Measurements from ENCODE around the gene RNF123.
"Not testable (repeated sequence)": the region's sequence is repeated elsewhere in the genome, so short reads cannot be mapped to it uniquely, and the experiment has no call there.

RNF123 gene

GRCh38 chr3:49721896-49722781 lies 32.8 kb downstream of the RNF123 start:
- no peak for DNase-seq

DNA sequence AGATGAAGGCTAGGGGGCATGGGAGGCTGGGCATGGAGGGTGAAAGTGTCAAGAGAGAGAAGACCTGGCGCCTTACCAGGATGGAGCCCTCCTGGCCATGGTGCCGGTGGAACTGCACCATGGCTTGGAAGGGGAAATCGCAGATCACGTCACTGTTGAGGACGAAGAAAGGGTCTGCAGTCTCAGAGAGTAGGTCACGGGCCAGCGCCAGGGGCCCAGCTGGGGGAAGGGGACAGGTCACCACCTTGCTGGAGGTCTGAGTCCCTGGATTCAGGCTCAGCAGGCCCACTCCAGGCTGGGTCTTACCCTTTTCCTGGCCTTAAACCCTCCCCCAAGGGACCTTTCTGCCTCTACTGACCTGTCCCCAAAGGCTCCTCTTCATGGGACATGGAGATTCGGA lies 33.5 kb downstream of the RNF123 start:
- no peak for DNase-seq

GRCh38 chr3:49723296-49723627 lies 33.9 kb downstream of the RNF123 start:
- DNase-seq, result no peak

GRCh38 chr3:49723628-49724551 lies 34.5 kb downstream of the RNF123 start, which contains the start of gene GMPPB:
Gene GMPPB (minus strand): TSS chr3:49723951. CDS start chr3:49723726, 225 bp downstream.
- peak; percentile 85 for DNase-seq

DNA sequence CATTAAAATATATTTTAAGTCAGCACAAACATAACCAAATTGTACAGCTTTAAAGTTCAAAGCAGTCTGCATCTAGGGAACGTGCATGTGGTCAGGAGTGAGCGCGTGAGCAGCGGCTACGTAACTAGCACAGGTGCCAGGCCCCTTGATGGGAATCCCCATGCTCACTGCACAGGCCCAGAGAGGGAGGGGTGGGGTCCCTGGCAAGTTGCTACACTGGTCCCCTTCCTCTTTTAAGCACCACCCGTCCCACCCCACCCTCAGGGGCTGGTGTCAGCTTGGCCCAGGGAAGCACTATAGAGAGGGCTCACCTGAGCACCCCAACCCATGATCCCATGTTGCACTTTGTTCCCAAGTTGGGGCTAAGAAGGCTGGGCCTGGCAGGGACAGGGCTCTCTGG lies 35.2 kb downstream of the RNF123 start:
- no peak for DNase-seq

DNA sequence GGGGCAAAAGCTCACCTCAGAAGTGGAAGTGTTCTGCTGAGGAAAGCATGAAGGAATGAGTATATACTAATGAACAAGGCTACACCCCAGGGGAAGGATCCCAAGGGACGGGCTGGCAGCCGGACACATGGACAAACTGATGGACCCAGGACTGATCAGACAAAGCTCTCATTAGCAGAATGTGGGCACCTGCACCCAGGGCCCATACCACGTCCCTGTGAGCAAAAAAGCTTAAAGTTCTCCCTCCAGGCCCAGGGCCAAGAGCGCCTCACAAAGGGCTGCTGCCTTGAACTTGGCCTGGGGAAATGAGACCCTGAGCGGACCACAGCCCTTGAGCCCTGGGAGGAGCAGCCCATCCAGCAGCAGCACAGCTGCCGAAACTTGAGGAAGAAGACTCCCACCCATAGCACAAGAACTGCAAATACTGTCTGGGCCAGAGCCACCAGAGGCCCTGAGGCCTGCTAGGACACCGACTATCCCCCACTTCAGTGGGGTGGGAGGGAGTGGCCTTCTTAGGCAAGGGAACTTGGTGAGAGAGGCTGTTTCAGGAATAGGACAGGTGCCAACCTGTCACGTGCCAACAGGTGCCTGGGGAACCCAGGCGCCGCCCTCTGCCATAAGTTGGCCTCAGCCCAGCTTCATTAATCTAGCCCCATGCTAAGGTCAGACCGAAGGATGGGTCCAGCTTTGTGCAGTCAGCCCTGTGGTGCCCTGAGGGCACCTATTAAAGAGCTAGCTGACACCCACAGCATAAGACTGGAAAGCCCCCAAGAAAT lies 36.7 kb downstream of the RNF123 start:
- no peak for DNase-seq

DNA sequence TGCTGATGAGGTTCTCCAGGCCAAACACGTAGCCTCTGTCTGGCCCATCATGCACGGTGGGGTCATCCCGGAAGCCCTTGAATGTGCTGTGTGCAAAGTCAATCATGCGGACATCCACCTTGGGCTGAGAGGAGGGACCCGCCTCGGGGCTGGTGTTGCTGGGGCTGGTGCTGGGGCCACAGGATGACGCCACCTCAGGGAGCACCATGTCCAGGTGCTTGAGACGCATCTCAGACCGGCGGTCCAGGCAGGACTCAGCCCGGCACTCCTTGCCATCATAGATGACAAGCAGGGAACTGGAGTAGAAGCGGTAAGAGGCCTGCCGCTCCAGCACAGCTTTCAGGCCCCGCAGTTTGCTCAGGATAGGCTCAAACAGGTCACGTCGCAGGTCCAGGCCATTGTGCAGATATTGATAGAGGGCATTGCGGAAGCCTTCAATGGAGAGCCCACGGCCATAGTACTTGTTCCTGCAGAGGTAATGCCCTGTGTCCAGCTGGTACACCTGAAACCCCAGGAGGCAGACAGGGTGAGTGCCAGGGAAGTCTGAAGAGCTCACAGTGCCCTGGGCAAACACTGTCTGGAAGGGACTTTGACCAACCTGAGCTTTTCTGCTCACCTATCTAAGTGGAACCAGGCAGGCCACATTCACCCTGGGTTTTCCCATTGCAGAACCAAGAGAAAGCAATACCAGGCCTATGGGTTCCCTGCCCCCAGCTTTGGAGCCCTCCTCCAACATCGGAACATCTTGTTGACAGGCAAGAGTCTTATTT lies 38.0 kb downstream of the RNF123 start:
- DNase-seq, result no peak

- DNase-seq, result no peak
Observed at GRCh38 chr3:49727924-49728361, 38.6 kb downstream of the RNF123 start.

DNA sequence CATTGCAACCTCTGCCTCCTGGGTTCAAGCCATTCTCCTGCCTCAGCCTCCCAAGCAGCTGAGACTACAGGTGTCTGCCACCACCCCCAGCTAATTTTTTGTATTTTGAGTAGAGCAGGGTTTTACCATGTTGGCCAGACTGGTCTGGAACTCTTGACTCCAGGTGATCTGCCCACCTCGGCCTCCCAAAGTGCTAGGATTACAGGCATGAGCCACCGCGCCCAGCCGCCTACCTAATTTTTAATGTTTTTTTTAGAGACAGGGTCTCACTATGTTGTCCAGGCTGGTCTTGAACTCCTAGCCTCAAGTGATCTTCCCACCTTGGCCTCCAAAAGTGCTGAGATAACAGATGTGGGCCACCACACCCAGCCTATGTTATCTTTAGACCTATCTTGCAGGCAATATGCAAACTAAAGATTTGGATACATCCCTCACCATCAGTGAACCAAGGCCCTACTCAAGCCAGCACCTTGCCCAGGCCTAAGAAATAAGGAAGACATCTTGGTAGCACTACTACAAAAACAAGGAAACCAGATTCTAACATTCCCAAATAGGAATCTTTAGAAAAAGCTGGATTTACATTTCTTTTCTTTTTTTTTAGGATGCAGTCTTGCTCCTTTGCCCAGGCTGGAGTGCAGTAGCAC lies 40.7 kb downstream of the RNF123 start:
- no peak for DNase-seq

DNA sequence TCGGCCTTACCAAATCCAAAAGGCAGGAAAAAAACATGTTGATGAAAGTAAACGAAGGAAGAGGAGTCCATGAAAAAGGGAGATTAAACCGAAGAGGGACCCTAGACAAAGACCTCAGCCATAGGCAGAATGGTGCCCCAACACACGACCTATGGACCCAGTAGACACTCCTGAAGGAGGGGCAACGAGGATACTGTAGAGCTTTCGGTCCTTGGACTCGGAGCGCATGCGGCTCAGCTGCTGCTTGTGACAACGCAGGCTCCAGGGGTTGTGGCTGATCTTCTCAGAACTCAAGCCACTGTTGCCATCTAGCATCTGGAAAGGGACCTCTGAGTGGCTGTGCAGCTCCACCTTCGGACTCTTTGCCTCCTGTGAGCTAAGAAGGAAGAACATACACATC lies 43.2 kb downstream of the RNF123 start:
- DNase-seq, result no peak

- no peak for DNase-seq
Observed at GRCh38 chr3:49733551-49733950, 44.2 kb downstream of the RNF123 start.

GRCh38 chr3:49734752-49735151 lies 45.4 kb downstream of the RNF123 start:
- no peak for DNase-seq

DNA sequence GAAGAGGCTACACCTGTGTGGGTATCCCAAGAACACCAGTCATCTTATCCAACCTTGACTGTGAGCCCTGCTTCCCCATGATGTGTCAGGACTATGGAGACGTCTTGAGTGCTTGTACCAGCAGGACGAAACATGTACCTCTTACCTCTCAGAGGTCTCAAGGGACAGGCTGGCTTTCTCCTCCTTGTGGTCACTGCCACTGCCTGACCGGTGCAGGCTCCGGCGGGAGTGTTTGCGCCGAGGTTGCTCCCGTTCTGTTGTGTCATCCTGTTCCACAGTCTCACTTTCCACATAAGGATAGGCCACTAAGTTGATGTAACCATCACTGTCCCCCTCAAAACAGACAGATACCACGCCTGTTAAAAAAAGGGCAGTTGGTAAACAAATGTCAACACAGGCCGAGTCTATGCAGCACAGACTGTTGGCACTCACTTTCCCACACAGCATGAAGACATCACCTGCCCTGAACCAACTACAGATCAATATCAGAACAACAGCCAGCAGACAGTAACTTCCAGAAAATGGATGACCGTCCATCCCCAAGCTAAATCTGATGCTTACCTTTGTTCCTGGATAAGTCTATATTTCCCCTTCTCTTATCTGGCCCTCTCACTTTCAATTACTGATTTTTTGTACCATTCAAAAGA lies 48.8 kb downstream of the RNF123 start:
- DNase-seq, result no peak

- DNase-seq, result no peak
Observed at GRCh38 chr3:49740427-49740826, 51.1 kb downstream of the RNF123 start.

- DNase-seq, result no peak
Observed at GRCh38 chr3:49745986-49746385, 56.6 kb downstream of the RNF123 start.

DNA sequence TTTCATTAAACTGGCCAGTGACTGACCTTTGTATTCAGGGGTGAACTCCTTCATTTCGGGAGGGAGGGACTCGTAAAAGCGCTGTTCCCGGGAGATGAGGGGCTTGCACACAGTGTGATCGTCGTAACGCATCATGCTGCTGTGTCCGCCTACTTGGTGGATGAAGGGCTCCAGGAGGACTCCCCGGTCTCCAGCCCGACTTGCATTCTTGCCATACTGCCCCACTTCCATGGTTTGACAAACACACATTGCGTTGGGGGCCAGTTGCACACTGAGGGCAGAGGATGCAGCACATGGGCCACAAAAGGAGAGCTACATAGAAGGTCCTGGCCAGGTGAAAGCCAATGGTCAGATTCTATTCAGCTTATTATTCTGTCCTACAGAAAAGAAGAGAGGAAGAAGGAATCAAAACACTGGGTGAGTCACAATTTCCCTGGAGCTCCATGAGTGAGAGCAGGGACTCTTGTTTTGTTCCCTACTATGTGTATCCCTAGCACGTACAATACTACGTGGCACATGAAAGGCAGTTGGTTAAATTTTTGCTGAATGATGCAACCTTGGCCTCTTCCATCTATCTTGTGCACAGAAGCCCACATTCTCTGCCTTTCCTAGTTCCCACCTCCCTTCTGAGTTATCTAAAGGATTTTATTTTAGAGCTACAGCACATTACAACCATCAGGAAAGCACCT lies 58.6 kb downstream of the RNF123 start:
- DNase-seq, result no peak

- not testable (repeated sequence) for DNase-seq
Observed at GRCh38 chr3:49748874-49749273, 59.5 kb downstream of the RNF123 start.

- no peak for DNase-seq
Observed at GRCh38 chr3:49750056-49750455, 60.7 kb downstream of the RNF123 start.

GRCh38 chr3:49751501-49751900 lies 62.1 kb downstream of the RNF123 start:
- DNase-seq, result no peak

- DNase-seq, result no peak
Observed at GRCh38 chr3:49754536-49754935, 65.2 kb downstream of the RNF123 start.
